ENCODE results near the gene INPP4B.

INPP4B gene

GRCh38 chr4:142449771-142450373 is 396.2 kb downstream of the INPP4B start:
- ATAC-seq (ENCODE audit: insufficient read depth, low read depth) (no peak), DNase-seq (no peak)
- H4K20me1 ChIP-seq (ENCODE audit: insufficient read depth, low read length), result no peaks in the 10 kb centered on the region
- H3K27me3 ChIP-seq (ENCODE audit: insufficient read depth, low read length, poor library complexity), result no peaks in the 10 kb centered on the region
- TF ChIP-seq EZH2 (IDR thresholded peaks at IDR 0.05; ENCODE audit: borderline replicate concordance, low read depth, low read length, severe bottlenecking), result no peak
- TF ChIP-seq CTCF (IDR thresholded peaks at IDR 0.05; ENCODE audit: borderline replicate concordance, extremely low read depth, low read length, poor library complexity, severe bottlenecking), result no peak
- no peak overlapping the region for H3K4me3 ChIP-seq (ENCODE audit: low read depth in 1 of 2, low read length in 2 of 2)
- H3K36me3 ChIP-seq (ENCODE audit: insufficient read depth, low read length), result no peaks in the 10 kb centered on the region
- no peak overlapping the region for H3K4me2 ChIP-seq (ENCODE audit: insufficient read depth, low read length)
- no peaks in the 10 kb centered on the region for H3K9me3 ChIP-seq (ENCODE audit: insufficient read depth, low read length, severe bottlenecking)
- H3K9ac ChIP-seq (ENCODE audit: low read depth, low read length), result no peak overlapping the region
- H3K4me1 ChIP-seq (ENCODE audit: insufficient read depth, low read length), result no peaks in the 10 kb centered on the region
- H2AFZ ChIP-seq (ENCODE audit: low read depth, low read length), result no peak overlapping the region
- no peaks in the 10 kb centered on the region for H3K79me2 ChIP-seq (ENCODE audit: insufficient read depth, low read length)
- no peak overlapping the region for H3K27ac ChIP-seq (ENCODE audit: low read length)

GRCh38 chr4:142447009-142447408 is 399.1 kb downstream of the INPP4B start:
- no peak overlapping the region for H3K4me3 ChIP-seq (ENCODE audit: low read depth in 1 of 2, low read length in 2 of 2)
- no peaks in the 10 kb centered on the region for H4K20me1 ChIP-seq (ENCODE audit: insufficient read depth, low read length)
- no peak overlapping the region for H3K4me2 ChIP-seq (ENCODE audit: insufficient read depth, low read length)
- no peak overlapping the region for H2AFZ ChIP-seq (ENCODE audit: low read depth, low read length)
- no peaks in the 10 kb centered on the region for H3K36me3 ChIP-seq (ENCODE audit: insufficient read depth, low read length)
- H3K79me2 ChIP-seq (ENCODE audit: insufficient read depth, low read length), result no peaks in the 10 kb centered on the region
- H3K4me1 ChIP-seq (ENCODE audit: insufficient read depth, low read length), result no peaks in the 10 kb centered on the region
- no peak for DNase-seq
- no peaks in the 10 kb centered on the region for H3K27me3 ChIP-seq (ENCODE audit: insufficient read depth, low read length, poor library complexity)
- ATAC-seq (ENCODE audit: insufficient read depth, low read depth), result peak; percentile 35; the same call in 1 of the 3 replicates
- TF ChIP-seq EZH2 (IDR thresholded peaks at IDR 0.05; ENCODE audit: borderline replicate concordance, low read depth, low read length, severe bottlenecking) (no peak), CTCF (IDR thresholded peaks at IDR 0.05; ENCODE audit: borderline replicate concordance, extremely low read depth, low read length, poor library complexity, severe bottlenecking) (no peak)
- H3K27ac ChIP-seq (ENCODE audit: low read length), result no peak overlapping the region
- H3K9me3 ChIP-seq (ENCODE audit: insufficient read depth, low read length, severe bottlenecking), result no peaks in the 10 kb centered on the region
- no peak overlapping the region for H3K9ac ChIP-seq (ENCODE audit: low read depth, low read length)

GRCh38 chr4:142443469-142443868 is 402.6 kb downstream of the INPP4B start:
- Histone ChIP-seq H4K20me1 (ENCODE audit: insufficient read depth, low read length) (no peaks in the 10 kb centered on the region), H3K4me2 (ENCODE audit: insufficient read depth, low read length) (no peak overlapping the region), H3K4me3 (ENCODE audit: low read depth in 1 of 2, low read length in 2 of 2) (no peak overlapping the region), H3K36me3 (ENCODE audit: insufficient read depth, low read length) (no peaks in the 10 kb centered on the region), H3K27me3 (ENCODE audit: insufficient read depth, low read length, poor library complexity) (no peaks in the 10 kb centered on the region), H3K27ac (ENCODE audit: low read length) (no peak overlapping the region), H3K79me2 (ENCODE audit: insufficient read depth, low read length) (no peaks in the 10 kb centered on the region), H3K9ac (ENCODE audit: low read depth, low read length) (no peak overlapping the region), H3K9me3 (ENCODE audit: insufficient read depth, low read length, severe bottlenecking) (no peaks in the 10 kb centered on the region), H3K4me1 (ENCODE audit: insufficient read depth, low read length) (no peaks in the 10 kb centered on the region), H2AFZ (ENCODE audit: low read depth, low read length) (no peak overlapping the region)
- TF ChIP-seq CTCF (IDR thresholded peaks at IDR 0.05; ENCODE audit: borderline replicate concordance, extremely low read depth, low read length, poor library complexity, severe bottlenecking), result peak; percentile 27
- TF ChIP-seq EZH2 (IDR thresholded peaks at IDR 0.05; ENCODE audit: borderline replicate concordance, low read depth, low read length, severe bottlenecking), result no peak
- ATAC-seq (ENCODE audit: insufficient read depth, low read depth) (no peak), DNase-seq (peak; percentile 10)

All from DND-41 (cell line).